SK-N-SH (cell line): ENCODE results near the gene WWTR1. TPM values are rescaled to one million over a fixed set of nuclear protein-coding genes. Genes with fewer than 3 reads are reported as not detected.

Experiments
- CTCF ChIA-PET: fragments of 300-600, 350-600 bp; formaldehyde crosslinking; extraction: SDS; loops from one replicate; lab custom pipeline; 2021; lab: Yijun Ruan, JAX
- POLR2A ChIA-PET: fragments of 350-600 bp; sonication (Branson Sonifier 250); formaldehyde crosslinking; extraction: SDS; loops from one replicate; lab custom pipeline; 2020; ENCODE audit warnings: antibody characterized with exemption, inconsistent platforms; lab: Yijun Ruan, JAX
- DNase-seq: peaks from one replicate; pipeline ENCODE4 v3.0.0; 2012
- H2AFZ ChIP-seq: fragments of 200-600 bp; sonication (generic); 2 replicates; pipeline ENCODE4 v1.8.1; 2016; ENCODE audit warnings: antibody characterized with exemption, mild to moderate bottlenecking, low read depth
- H3F3A ChIP-seq: fragments of 200-600 bp; sonication (generic); replicated peaks from 2 replicates; pipeline ENCODE3; 2016; ENCODE audit warnings: antibody characterized with exemption, mild to moderate bottlenecking; ENCODE audit not compliant: insufficient read depth
- H3K27ac ChIP-seq, 2 experiments: fragments of 200-500 bp in 1 of 2; fragments of 200-600 bp in 1 of 2; sonication (Bioruptor generic) in 1 of 2; sonication (generic), shearing (Covaris generic) in 1 of 2; 2 replicates each; pipeline versions ENCODE4 v1.5.1 to v1.6.1; 2014 to 2016; ENCODE audit warnings: low read depth in 2 of 2, inconsistent platforms in 1 of 2, low read length in 1 of 2, mild to moderate bottlenecking in 1 of 2, mixed read lengths in 1 of 2
- H3K27me3 ChIP-seq: fragments of 200-600 bp; sonication (generic), shearing (Covaris generic); 2 replicates; pipeline ENCODE4 v1.6.1; 2016; ENCODE audit warnings: mixed run types; ENCODE audit not compliant: insufficient read depth
- H3K36me3 ChIP-seq, 2 experiments: fragments of 200-500 bp in 1 of 2; fragments of 200-600 bp in 1 of 2; sonication (Bioruptor generic) in 1 of 2; sonication (generic) in 1 of 2; replicated peaks in 1 of 2; 2 replicates each; pipeline versions ENCODE3 to v1.5.1; 2014 to 2016; ENCODE audit warnings: low read length in 1 of 2, mild to moderate bottlenecking in 1 of 2; ENCODE audit not compliant: insufficient read depth in 2 of 2, control insufficient read depth in 1 of 2
- H3K4me1 ChIP-seq, 2 experiments: fragments of 200-500 bp in 1 of 2; fragments of 200-600 bp in 1 of 2; sonication (Bioruptor generic) in 1 of 2; sonication (generic), shearing (Covaris generic) in 1 of 2; 2 replicates each; pipeline versions ENCODE4 v1.5.1 to v1.6.1; 2014 to 2016; ENCODE audit warnings: low read depth in 1 of 2, low read length in 1 of 2, mixed run types in 1 of 2; ENCODE audit not compliant: insufficient read depth in 2 of 2, control insufficient read depth in 1 of 2
- H3K4me2 ChIP-seq: fragments of 200-600 bp; sonication (generic), shearing (Covaris generic); 2 replicates; pipeline ENCODE4 v1.6.1; 2017; ENCODE audit warnings: mixed run types
- H3K4me3 ChIP-seq, 2 experiments: fragments of 200-500 bp in 1 of 2; fragments of 200-600 bp in 1 of 2; sonication (Bioruptor generic) in 1 of 2; sonication (generic), shearing (Covaris generic) in 1 of 2; 2 replicates each; pipeline versions ENCODE4 v1.5.1 to v1.8.1; 2014 to 2016; ENCODE audit warnings: low read depth in 2 of 2, inconsistent platforms in 1 of 2, low read length in 1 of 2, mild to moderate bottlenecking in 1 of 2, mixed read lengths in 1 of 2, moderate library complexity in 1 of 2
- H3K79me2 ChIP-seq: fragments of 200-600 bp; sonication (generic); 2 replicates; pipeline ENCODE4 v1.8.1; 2017; ENCODE audit warnings: mild to moderate bottlenecking; ENCODE audit not compliant: insufficient read depth
- H3K9ac ChIP-seq: fragments of 200-600 bp; sonication (generic); 2 replicates; pipeline ENCODE4 v1.6.1; 2017; ENCODE audit warnings: mixed run types
- H3K9me2 ChIP-seq: fragments of 200-600 bp; sonication (generic); 2 replicates; pipeline ENCODE4 v1.6.1; 2017; ENCODE audit warnings: mixed run types
- H3K9me3 ChIP-seq: fragments of 200-600 bp; sonication (generic); 2 replicates; pipeline ENCODE4 v1.6.1; 2017; ENCODE audit warnings: mixed run types, mild to moderate bottlenecking, moderate library complexity
- H4K20me1 ChIP-seq: fragments of 200-600 bp; sonication (generic); 2 replicates; pipeline ENCODE4 v1.6.1; 2017; ENCODE audit warnings: mild to moderate bottlenecking, mixed run types; ENCODE audit not compliant: insufficient read depth
- EP300 ChIP-seq, 2 experiments: IDR thresholded peaks; 2 replicates each; pipeline versions ENCODE4 v1.4.0 to v1.6.1; 2012; ENCODE audit warnings: borderline replicate concordance in 1 of 2, low read depth in 1 of 2, low read length in 1 of 2
- EZH2phosphoT487 ChIP-seq: fragments of 200-600 bp; sonication (generic); IDR thresholded peaks from 2 replicates; pipeline ENCODE4 v1.6.1; 2017; ENCODE audit warnings: low read depth, mixed run types, mild to moderate bottlenecking, antibody characterized with exemption, moderate library complexity, borderline replicate concordance
- FOSL2 ChIP-seq: IDR thresholded peaks from 2 replicates; pipeline ENCODE4 v1.4.0; 2012; ENCODE audit warnings: low read depth, mild to moderate bottlenecking, moderate library complexity, borderline replicate concordance
- FOXJ3 ChIP-seq: sonication (generic); formaldehyde crosslinking; IDR thresholded peaks from 2 replicates; pipeline ENCODE4 v1.5.1; 2020; ENCODE audit warnings: mild to moderate bottlenecking, missing genetic modification reagents
- FOXM1 ChIP-seq: IDR thresholded peaks from 2 replicates; pipeline ENCODE4 v1.4.0; 2012; ENCODE audit warnings: low read depth, mild to moderate bottlenecking
- GABPA ChIP-seq: IDR thresholded peaks from 2 replicates; pipeline ENCODE4 v1.4.0; 2012; ENCODE audit warnings: low read depth, mild to moderate bottlenecking
- GATA2 ChIP-seq: sonication (generic); formaldehyde crosslinking; IDR thresholded peaks from 2 replicates; pipeline ENCODE4 v1.5.0; 2020; ENCODE audit warnings: mild to moderate bottlenecking, missing genetic modification reagents
- JUND ChIP-seq: IDR thresholded peaks from 2 replicates; pipeline ENCODE4 v1.4.0; 2012
- MEF2A ChIP-seq: IDR thresholded peaks from 2 replicates; pipeline ENCODE4 v1.4.0; 2012; ENCODE audit warnings: low read depth, borderline replicate concordance
- MXI1 ChIP-seq: IDR thresholded peaks from 2 replicates; pipeline ENCODE4 v1.6.1; 2012; ENCODE audit warnings: mild to moderate bottlenecking, low read depth, low read length, improper control_type of control experiment
- POLR2AphosphoS5 ChIP-seq: IDR thresholded peaks from 2 replicates; pipeline ENCODE4 v1.6.1; 2012; ENCODE audit warnings: low read depth, low read length
- RCOR1 ChIP-seq: fragments of 150-350 bp; IDR thresholded peaks from 2 replicates; pipeline ENCODE4 v1.6.1; 2017; ENCODE audit warnings: antibody characterized with exemption, low read length
- TAF1 ChIP-seq: IDR thresholded peaks from 2 replicates; pipeline ENCODE4 v1.6.1; 2012; ENCODE audit warnings: low read depth, mild to moderate bottlenecking, low read length, moderate library complexity, borderline replicate concordance
- TCF12 ChIP-seq: IDR thresholded peaks from 2 replicates; pipeline ENCODE4 v1.4.0; 2012
- WGBS: methylation state at CpG from one replicate; pipeline ENCODE4 v1.1.6; 2017; ENCODE audit warnings: low lambda C conversion rate; 5-methylcytosine and 5-hydroxymethylcytosine counted together
- polyA plus RNA-seq, 3 experiments: library from polyadenylated mRNA; depleted of rRNA; stranded (reverse); fragments of >200 nt; gene quantifications; 2 replicates each; pipeline ENCODE4 v1.2.3, GENCODE V29; 2012
- TF ChIP-seq, protein P1 (sequence below): fragments of 150-350 bp; IDR thresholded peaks from 2 replicates; pipeline ENCODE4 v1.6.1; 2017; ENCODE audit warnings: antibody characterized with exemption, low read length, low read depth, borderline replicate concordance
- TF ChIP-seq, protein P2 (sequence below): IDR thresholded peaks from 2 replicates; pipeline ENCODE4 v1.4.0; 2012; ENCODE audit warnings: low read depth, borderline replicate concordance
- TF ChIP-seq, protein P3 (sequence below): fragments of 150-350 bp; IDR thresholded peaks from 2 replicates; pipeline ENCODE4 v1.6.1; 2016; ENCODE audit warnings: mild to moderate bottlenecking, low read depth, low read length

Gene WWTR1
- polyA plus RNA-seq, 1 of the 3 experiments (the other 2 are of a cell fraction): 60.6 TPM

DNA sequence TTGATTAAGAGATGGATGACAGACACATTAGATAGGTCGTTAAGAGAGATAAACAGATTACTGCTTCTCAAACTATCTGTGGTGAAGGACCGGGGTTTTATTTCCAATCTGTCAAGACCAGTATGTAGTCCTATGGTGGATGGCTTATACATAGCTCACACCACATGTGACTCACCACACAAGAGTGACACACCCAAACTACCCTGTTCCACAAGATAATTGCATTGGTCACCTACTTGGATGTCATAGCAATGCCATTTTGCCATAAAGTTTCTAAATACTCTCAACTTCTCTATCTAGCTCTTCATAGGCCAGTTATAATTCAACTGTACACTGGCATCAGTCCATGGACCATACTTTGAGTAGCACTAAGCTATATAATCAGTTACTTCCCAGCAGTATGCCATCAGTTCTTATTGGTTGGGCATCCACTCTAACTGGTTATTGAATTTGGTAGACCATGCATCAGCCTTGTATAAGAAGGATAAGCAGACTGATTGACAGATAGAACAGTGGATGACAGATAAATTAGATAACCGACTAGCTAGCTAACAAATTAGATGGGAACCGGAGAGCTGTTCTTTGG is 11.6 kb downstream of the WWTR1 start:
- H3K9ac ChIP-seq: no peak overlapping the region
- no peaks in the 10 kb centered on the region for H3K9me2 ChIP-seq
- H3K4me1 ChIP-seq: peaks cover 0 to 21% of the 10 kb centered on the region in 2 experiments; a peak in 3 of 4 replicates
- CTCF ChIA-PET: interaction anchor here (0.8 kb wide), 1 partner anchor 163 kb away, joined by 3 read pairs; no protein-coding TSS in a partner anchor
- TF ChIP-seq GATA2 (no peak), FOSL2 (peak; percentile 7; the same call in 1 of the 2 replicates)
- TF ChIP-seq, all 33 proteins: peak for 1
- no peak for DNase-seq
- peaks cover 11% of the 10 kb centered on the region; the same call in 1 of the 2 replicates for H4K20me1 ChIP-seq
- no peaks in the 10 kb centered on the region for H3K27me3 ChIP-seq
- H3F3A ChIP-seq: no peaks in the 10 kb centered on the region
- H3K79me2 ChIP-seq: peaks cover 99% of the 10 kb centered on the region
- WGBS: 64% methylated on average over 4 of the region's 4 CpGs
- H3K4me2 ChIP-seq: no peak overlapping the region
- no peak overlapping the region for H3K4me3 ChIP-seq
- H3K36me3 ChIP-seq: peaks cover 14 to 40% of the 10 kb centered on the region in 2 experiments
- H3K27ac ChIP-seq: no peak overlapping the region; a peak in 1 of 4 replicates
- no peaks in the 10 kb centered on the region for H3K9me3 ChIP-seq
- no peak overlapping the region for H2AFZ ChIP-seq
- POLR2A ChIA-PET: interaction anchor here (0.8 kb wide), 1 partner anchor 11 kb away, joined by 3 read pairs; no protein-coding TSS in a partner anchor

DNA sequence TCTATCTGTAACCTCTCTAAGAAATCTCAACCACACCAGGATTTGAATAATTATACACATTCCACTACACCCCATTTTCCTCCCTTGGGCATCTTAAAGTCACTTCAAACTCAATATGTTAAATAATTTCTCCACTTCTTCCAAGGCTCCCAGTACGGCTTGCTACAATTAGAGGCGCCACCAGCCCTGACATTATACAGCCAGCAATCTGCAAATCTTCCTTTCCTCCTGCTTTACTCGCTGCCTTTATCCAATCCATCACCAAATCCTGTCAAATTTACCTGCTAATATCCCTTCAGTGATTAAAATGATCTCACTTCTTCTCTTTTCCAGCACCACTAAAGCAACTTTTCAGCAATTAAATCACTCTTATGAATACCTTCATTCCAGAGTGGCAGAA is 13.9 kb downstream of the WWTR1 start:
- H3K9ac ChIP-seq: no peak overlapping the region
- H3K4me3 ChIP-seq: no peak overlapping the region
- no peak for DNase-seq
- WGBS: 92% methylated on average over 3 of the region's 3 CpGs
- no peak overlapping the region for H3K4me2 ChIP-seq
- TF ChIP-seq, protein P1, sequence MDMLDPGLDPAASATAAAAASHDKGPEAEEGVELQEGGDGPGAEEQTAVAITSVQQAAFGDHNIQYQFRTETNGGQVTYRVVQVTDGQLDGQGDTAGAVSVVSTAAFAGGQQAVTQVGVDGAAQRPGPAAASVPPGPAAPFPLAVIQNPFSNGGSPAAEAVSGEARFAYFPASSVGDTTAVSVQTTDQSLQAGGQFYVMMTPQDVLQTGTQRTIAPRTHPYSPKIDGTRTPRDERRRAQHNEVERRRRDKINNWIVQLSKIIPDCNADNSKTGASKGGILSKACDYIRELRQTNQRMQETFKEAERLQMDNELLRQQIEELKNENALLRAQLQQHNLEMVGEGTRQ: no peak
- TF ChIP-seq FOXJ3 (CRISPR knock-in tag) (no peak), RCOR1 (no peak), JUND (no peak), MEF2A (no peak), GATA2 (no peak), GABPA (no peak), FOXM1 (no peak), TCF12 (no peak), POLR2AphosphoS5 (no peak), MXI1 (no peak), EP300 (IDR thresholded peaks at IDR 0.05; ENCODE audit: borderline replicate concordance in 1 of 2, low read depth in 1 of 2, low read length in 1 of 2) (no peak), TAF1 (no peak), EZH2phosphoT487 (no peak)
- TF ChIP-seq, protein P2, sequence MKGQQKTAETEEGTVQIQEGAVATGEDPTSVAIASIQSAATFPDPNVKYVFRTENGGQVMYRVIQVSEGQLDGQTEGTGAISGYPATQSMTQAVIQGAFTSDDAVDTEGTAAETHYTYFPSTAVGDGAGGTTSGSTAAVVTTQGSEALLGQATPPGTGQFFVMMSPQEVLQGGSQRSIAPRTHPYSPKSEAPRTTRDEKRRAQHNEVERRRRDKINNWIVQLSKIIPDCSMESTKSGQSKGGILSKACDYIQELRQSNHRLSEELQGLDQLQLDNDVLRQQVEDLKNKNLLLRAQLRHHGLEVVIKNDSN: no peak
- TF ChIP-seq, protein P3, sequence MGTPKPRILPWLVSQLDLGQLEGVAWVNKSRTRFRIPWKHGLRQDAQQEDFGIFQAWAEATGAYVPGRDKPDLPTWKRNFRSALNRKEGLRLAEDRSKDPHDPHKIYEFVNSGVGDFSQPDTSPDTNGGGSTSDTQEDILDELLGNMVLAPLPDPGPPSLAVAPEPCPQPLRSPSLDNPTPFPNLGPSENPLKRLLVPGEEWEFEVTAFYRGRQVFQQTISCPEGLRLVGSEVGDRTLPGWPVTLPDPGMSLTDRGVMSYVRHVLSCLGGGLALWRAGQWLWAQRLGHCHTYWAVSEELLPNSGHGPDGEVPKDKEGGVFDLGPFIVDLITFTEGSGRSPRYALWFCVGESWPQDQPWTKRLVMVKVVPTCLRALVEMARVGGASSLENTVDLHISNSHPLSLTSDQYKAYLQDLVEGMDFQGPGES: no peak
- TF ChIP-seq, all 33 proteins: peak for 0
- Histone ChIP-seq H3K9me2 (no peaks in the 10 kb centered on the region), H3F3A (peaks cover 7% of the 10 kb centered on the region), H3K27me3 (no peaks in the 10 kb centered on the region), H3K36me3 (peaks cover 10 to 21% of the 10 kb centered on the region in 2 experiments), H3K4me1 (peaks cover 0 to 27% of the 10 kb centered on the region in 2 experiments; a peak in 3 of 4 replicates), H3K27ac (no peak overlapping the region), H4K20me1 (peaks cover 4% of the 10 kb centered on the region; the same call in 1 of the 2 replicates), H2AFZ (no peak overlapping the region), H3K79me2 (peaks cover 99% of the 10 kb centered on the region), H3K9me3 (no peaks in the 10 kb centered on the region)
- ChIA-PET POLR2A (no interaction called here), CTCF (interaction anchor here (1.0 kb wide), 1 partner anchor 115 kb away, joined by 3 read pairs; no protein-coding TSS in a partner anchor)
